IMR-90 (cell line): ENCODE measurements around the gene NELL1.

Experiments
- CTCF ChIP-seq: conservative IDR thresholded peaks from 2 replicates; pipeline ENCODE4 v1.5.1; 2012; ENCODE audit warnings: mild to moderate bottlenecking, low read depth, low read length, improper control_type of control experiment
- POLR2A ChIP-seq: IDR thresholded peaks from 2 replicates; pipeline ENCODE4 v1.6.1; 2012; ENCODE audit warnings: mild to moderate bottlenecking, low read depth, low read length

- TF ChIP-seq POLR2A (no peak), CTCF (no peak)
These were observed 526.6 kb downstream of the NELL1 start for GRCh38 chr11:21195995-21196394.
